HepG2 (cell line): ENCODE measurements around the gene PLRG1. TPM values are rescaled to one million over a fixed set of nuclear protein-coding genes. Genes with fewer than 3 reads are reported as not detected.

ENCODE experiments used
- ATRX ChIP-seq: sonication (generic); formaldehyde crosslinking; IDR thresholded peaks from 2 replicates; pipeline ENCODE4 v1.4.0; 2020; ENCODE audit warnings: missing genetic modification reagents, borderline replicate concordance
- FOXM1 ChIP-seq: sonication (generic); formaldehyde crosslinking; IDR thresholded peaks from 2 replicates; pipeline ENCODE4 v1.5.0; 2020; ENCODE audit warnings: missing genetic modification reagents
- HOXA7 ChIP-seq: sonication (generic); formaldehyde crosslinking; IDR thresholded peaks from 2 replicates; pipeline ENCODE4 v1.8.1; 2022; ENCODE audit warnings: mild to moderate bottlenecking, missing genetic modification reagents, moderate library complexity
- MTA3 ChIP-seq: sonication (generic); formaldehyde crosslinking; IDR thresholded peaks from 2 replicates; pipeline ENCODE4 v1.4.0; 2020; ENCODE audit warnings: missing genetic modification reagents
- NR2F2 ChIP-seq: IDR thresholded peaks from 2 replicates; pipeline ENCODE4 v1.6.1; 2012; ENCODE audit warnings: low read depth, inconsistent platforms, borderline replicate concordance
- PTBP1 ChIP-seq: fragments of 200-400 bp; formaldehyde crosslinking; IDR thresholded peaks from 2 replicates; pipeline ENCODE4 v1.6.1; 2018; ENCODE audit warnings: low read length, low read depth; ENCODE audit not compliant: poor library complexity, severe bottlenecking
- SP4 ChIP-seq: sonication (generic); formaldehyde crosslinking; IDR thresholded peaks from 2 replicates; pipeline ENCODE4 v1.8.1; 2023; ENCODE audit warnings: mild to moderate bottlenecking, missing genetic modification reagents
- ZBTB38 ChIP-seq: sonication (generic); formaldehyde crosslinking; IDR thresholded peaks from 2 replicates; pipeline ENCODE4 v1.5.1; 2020; ENCODE audit warnings: mild to moderate bottlenecking, missing genetic modification reagents
- ZFP36L2 ChIP-seq: sonication (generic); formaldehyde crosslinking; IDR thresholded peaks from 2 replicates; pipeline ENCODE4 v1.4.0; 2020; ENCODE audit warnings: missing genetic modification reagents
- ZFP62 ChIP-seq: sonication (generic); formaldehyde crosslinking; IDR thresholded peaks from 2 replicates; pipeline ENCODE4 v1.4.0; 2020; ENCODE audit warnings: missing genetic modification reagents
- ZNF143 ChIP-seq: sonication (generic); formaldehyde crosslinking; IDR thresholded peaks from 2 replicates; pipeline ENCODE4 v1.4.0; 2020; ENCODE audit warnings: missing genetic modification reagents
- ZNF263 ChIP-seq: sonication (generic); formaldehyde crosslinking; IDR thresholded peaks from 2 replicates; pipeline ENCODE4 v1.4.0; 2020; ENCODE audit warnings: missing genetic modification reagents
- polyA plus RNA-seq, 8 experiments: library from polyadenylated mRNA; depleted of rRNA in 3 of 8; stranded (reverse) in 7 of 8; unstranded in 1 of 8; fragments of >200 nt; fragmentation: Illumina TruSeq in 4 of 8; extraction: Trizol in 4 of 8; gene quantifications; 2 replicates each; pipeline versions ENCODE4 v1.2.1 to v1.2.3, GENCODE V29; 2011 to 2016; ENCODE audit warnings: low read depth in 4 of 8, missing spikeins in 1 of 8, mixed read lengths in 1 of 8; ENCODE audit not compliant: insufficient read depth in 1 of 8
- total RNA-seq, 5 experiments: library from RNA; depleted of rRNA; stranded (reverse); fragments of >200 nt; fragmentation: Illumina TruSeq; extraction: Trizol; gene quantifications; 2 replicates each; pipeline ENCODE4 v1.2.3, GENCODE V29; 2016; ENCODE audit warnings: low read depth in 1 of 5
- TF ChIP-seq, protein P1 (sequence below): sonication (generic); formaldehyde crosslinking; IDR thresholded peaks from 2 replicates; pipeline ENCODE4 v1.5.0; 2020; ENCODE audit warnings: missing genetic modification reagents
- TF ChIP-seq, protein P2 (sequence below): sonication (generic); formaldehyde crosslinking; IDR thresholded peaks from 2 replicates; pipeline ENCODE4 v1.8.1; 2022; ENCODE audit warnings: low read depth, mild to moderate bottlenecking, missing genetic modification reagents
- TF ChIP-seq, protein P3 (sequence below): sonication (generic); formaldehyde crosslinking; IDR thresholded peaks from 2 replicates; pipeline ENCODE4 v1.9.0; 2022; ENCODE audit warnings: missing genetic modification reagents, mild to moderate bottlenecking, borderline replicate concordance
- TF ChIP-seq, protein P4 (sequence below): sonication (generic); formaldehyde crosslinking; IDR thresholded peaks from 2 replicates; pipeline ENCODE4 v1.4.0; 2020; ENCODE audit warnings: mild to moderate bottlenecking, missing genetic modification reagents

Gene PLRG1
- total and polyA plus RNA-seq, 2 of the 13 experiments (the other 11 are each of a cell fraction or from before 2014, with no cell fraction given): 77.3 to 110 TPM

DNA sequence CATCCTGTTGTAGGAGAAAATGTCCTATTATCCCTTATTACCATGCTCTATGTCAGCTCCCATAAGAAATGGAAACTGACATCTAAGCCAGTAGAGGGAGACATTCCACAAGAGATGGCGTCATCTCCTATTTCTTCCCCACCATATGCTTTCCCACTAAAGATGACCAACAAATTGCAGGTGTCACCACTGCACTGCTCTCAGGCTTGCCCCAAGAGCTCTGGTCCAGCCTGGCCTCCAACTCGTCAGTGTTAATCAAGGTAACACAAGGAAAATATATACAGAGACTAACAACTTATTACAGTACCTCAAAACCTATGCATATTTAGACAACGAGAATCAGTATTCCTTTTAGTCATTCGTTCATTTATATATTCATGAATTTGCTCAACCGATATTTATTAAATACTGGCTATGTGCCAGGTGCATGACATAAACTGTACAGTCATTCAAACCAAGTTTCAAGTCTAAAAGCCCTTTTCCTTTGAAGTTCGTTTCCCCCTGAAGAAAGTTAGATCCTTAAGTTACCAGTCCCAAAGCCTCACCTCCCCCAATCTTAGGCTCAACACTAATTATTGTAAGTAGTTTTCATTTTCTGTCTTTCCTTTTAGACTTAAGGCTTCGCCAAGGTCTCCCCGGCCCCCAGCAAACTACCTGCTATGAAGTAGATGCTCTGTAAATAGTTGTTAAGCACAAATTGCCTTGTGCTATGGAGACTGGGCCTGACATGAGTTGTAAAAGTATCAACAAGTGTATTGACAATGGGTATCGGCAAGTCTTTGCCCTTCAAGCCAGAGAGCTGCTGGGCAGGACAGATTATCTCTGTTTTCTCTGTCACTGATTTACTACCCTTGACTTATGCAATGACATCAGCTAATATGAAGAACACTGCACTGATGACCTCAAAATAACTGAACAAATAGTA is 9.6 kb upstream of the PLRG1 start (continued):
- TF ChIP-seq, protein P1, sequence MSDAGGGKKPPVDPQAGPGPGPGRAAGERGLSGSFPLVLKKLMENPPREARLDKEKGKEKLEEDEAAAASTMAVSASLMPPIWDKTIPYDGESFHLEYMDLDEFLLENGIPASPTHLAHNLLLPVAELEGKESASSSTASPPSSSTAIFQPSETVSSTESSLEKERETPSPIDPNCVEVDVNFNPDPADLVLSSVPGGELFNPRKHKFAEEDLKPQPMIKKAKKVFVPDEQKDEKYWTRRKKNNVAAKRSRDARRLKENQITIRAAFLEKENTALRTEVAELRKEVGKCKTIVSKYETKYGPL (CRISPR knock-in tag): peak; percentile 85
- no peak for TF ChIP-seq FOXM1
- TF ChIP-seq ZNF143: no peak
- no peak for TF ChIP-seq ZNF263
- no peak for TF ChIP-seq ZFP36L2
- TF ChIP-seq ATRX: no peak
- no peak for TF ChIP-seq ZFP62
- no peak for TF ChIP-seq PTBP1
- TF ChIP-seq, protein P2, sequence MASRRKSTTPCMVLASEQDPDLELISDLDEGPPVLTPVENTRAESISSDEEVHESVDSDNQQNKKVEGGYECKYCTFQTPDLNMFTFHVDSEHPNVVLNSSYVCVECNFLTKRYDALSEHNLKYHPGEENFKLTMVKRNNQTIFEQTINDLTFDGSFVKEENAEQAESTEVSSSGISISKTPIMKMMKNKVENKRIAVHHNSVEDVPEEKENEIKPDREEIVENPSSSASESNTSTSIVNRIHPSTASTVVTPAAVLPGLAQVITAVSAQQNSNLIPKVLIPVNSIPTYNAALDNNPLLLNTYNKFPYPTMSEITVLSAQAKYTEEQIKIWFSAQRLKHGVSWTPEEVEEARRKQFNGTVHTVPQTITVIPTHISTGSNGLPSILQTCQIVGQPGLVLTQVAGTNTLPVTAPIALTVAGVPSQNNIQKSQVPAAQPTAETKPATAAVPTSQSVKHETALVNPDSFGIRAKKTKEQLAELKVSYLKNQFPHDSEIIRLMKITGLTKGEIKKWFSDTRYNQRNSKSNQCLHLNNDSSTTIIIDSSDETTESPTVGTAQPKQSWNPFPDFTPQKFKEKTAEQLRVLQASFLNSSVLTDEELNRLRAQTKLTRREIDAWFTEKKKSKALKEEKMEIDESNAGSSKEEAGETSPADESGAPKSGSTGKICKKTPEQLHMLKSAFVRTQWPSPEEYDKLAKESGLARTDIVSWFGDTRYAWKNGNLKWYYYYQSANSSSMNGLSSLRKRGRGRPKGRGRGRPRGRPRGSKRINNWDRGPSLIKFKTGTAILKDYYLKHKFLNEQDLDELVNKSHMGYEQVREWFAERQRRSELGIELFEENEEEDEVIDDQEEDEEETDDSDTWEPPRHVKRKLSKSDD (CRISPR knock-in tag): peak; percentile 86; the same call in 1 of the 2 replicates
- TF ChIP-seq SP4 (CRISPR knock-in tag): no peak
- TF ChIP-seq HOXA7: no peak
- TF ChIP-seq, protein P3, sequence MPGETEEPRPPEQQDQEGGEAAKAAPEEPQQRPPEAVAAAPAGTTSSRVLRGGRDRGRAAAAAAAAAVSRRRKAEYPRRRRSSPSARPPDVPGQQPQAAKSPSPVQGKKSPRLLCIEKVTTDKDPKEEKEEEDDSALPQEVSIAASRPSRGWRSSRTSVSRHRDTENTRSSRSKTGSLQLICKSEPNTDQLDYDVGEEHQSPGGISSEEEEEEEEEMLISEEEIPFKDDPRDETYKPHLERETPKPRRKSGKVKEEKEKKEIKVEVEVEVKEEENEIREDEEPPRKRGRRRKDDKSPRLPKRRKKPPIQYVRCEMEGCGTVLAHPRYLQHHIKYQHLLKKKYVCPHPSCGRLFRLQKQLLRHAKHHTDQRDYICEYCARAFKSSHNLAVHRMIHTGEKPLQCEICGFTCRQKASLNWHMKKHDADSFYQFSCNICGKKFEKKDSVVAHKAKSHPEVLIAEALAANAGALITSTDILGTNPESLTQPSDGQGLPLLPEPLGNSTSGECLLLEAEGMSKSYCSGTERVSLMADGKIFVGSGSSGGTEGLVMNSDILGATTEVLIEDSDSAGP (CRISPR knock-in tag): peak; percentile 34; the same call in 1 of the 2 replicates
- TF ChIP-seq ZBTB38: no peak
- peak; percentile 97 for TF ChIP-seq NR2F2
- TF ChIP-seq MTA3 (CRISPR knock-in tag): no peak
- TF ChIP-seq, protein P4, sequence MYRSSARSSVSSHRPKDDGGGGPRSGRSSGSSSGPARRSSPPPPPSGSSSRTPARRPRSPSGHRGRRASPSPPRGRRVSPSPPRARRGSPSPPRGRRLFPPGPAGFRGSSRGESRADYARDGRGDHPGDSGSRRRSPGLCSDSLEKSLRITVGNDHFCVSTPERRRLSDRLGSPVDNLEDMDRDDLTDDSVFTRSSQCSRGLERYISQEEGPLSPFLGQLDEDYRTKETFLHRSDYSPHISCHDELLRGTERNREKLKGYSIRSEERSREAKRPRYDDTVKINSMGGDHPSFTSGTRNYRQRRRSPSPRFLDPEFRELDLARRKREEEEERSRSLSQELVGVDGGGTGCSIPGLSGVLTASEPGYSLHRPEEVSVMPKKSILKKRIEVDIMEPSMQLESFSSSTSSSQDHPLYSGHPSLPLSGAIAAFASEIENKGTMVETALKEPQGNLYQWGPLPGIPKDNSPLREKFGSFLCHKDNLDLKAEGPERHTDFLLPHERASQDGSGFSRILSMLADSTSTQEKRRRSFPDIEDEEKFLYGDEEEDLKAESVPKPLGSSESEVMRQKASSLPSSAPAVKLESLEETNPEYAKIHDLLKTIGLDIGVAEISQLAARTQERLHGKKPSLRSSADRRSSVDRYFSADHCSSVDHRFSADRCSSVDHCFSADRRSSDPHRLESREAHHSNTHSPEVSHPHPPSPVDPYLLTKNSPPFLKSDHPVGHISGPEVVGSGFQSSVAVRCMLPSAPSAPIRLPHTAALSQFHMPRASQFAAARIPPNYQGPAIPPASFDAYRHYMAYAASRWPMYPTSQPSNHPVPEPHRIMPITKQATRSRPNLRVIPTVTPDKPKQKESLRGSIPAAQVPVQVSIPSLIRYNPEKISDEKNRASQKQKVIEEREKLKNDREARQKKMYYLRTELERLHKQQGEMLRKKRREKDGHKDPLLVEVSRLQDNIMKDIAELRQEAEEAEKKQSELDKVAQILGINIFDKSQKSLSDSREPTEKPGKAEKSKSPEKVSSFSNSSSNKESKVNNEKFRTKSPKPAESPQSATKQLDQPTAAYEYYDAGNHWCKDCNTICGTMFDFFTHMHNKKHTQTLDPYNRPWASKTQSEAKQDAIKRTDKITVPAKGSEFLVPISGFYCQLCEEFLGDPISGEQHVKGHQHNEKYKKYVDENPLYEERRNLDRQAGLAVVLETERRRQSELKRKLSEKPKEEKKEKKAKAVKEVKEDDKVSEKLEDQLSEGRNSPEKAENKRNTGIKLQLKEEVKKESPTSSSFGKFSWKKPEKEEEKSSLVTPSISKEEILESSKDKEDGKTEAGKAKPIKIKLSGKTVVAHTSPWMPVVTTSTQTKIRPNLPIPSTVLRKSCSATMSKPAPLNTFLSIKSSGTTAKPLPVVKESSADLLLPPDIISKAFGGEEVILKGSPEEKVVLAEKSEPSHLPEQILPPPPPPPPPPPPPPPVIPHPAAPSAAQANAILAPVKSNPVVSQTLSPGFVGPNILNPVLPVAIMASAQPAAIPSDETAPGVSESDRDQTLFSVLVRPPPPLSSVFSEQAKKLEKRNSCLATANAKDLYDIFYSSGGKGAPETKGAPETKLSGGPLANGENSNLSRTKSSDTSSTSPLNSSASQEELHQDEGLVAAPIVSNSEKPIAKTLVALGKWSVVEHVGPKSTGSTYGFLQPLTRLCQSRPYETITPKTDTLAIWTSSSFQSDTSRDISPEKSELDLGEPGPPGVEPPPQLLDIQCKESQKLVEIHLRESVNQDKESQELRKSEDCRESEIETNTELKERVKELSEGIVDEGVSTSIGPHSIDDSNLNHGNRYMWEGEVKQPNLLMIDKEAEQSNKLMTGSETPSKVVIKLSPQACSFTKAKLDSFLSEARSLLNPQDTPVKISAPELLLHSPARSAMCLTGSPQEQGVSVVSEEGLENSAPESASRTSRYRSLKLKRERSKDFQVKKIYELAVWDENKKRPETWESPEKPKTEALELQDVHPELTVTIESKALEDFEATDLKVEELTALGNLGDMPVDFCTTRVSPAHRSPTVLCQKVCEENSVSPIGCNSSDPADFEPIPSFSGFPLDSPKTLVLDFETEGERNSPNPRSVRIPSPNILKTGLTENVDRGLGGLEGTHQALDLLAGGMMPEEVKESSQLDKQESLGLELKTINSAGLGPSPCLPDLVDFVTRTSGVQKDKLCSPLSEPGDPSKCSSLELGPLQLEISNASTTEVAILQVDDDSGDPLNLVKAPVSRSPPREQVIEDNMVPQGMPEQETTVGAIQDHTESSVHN (CRISPR knock-in tag): no peak
